SH-SY5Y (cell line): ENCODE measurements around the gene ETV7.

Experiments used
- GATA2 ChIP-seq: IDR thresholded peaks from 2 replicates; pipeline ENCODE4 v1.6.1; 2011; ENCODE audit warnings: mild to moderate bottlenecking, low read depth, low read length
- GATA3 ChIP-seq: IDR thresholded peaks from 2 replicates; pipeline ENCODE4 v1.6.1; 2011; ENCODE audit warnings: low read depth, mild to moderate bottlenecking, low read length, moderate library complexity

- TF ChIP-seq GATA2 (no peak), GATA3 (no peak)
Observed at GRCh38 chr6:36336779-36337241, 50.7 kb downstream of the ETV7 start, which contains the start of gene BNIP5.
